ENCODE results near the gene USP7. TPM values are rescaled to one million over a fixed set of nuclear protein-coding genes. Genes with fewer than 3 reads are reported as not detected.

The USP7 gene
- total and polyA plus RNA-seq, 2 donors from 2014 or later = 26.7 to 92.0 TPM

DNA sequence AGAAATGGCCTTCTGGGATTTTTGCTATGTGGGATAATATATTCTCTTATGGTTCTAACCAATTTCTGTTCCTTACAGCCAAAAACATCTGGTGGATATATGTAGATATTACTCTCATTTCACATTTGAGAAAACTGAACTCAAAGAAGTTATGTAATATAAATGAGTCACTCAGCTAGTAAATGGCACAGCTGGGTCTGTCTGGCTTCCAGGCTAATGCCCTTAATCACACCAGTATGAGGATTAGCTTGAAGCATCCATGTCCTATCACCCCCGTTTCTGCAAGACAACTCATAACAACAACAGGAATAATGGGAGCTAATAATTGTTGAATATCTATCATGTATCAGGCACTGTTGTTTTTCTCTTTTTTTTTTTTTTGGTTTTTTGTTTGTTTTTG lies 34.4 kb upstream of the USP7 start:
- no peaks in the 10 kb centered on the region for H3K27me3 ChIP-seq (ENCODE audit: control insufficient read depth, insufficient read depth, low read length)
- H3K9me3 ChIP-seq (ENCODE audit: control insufficient read depth in 2 of 3, insufficient read depth in 1 of 3, low read length in 3 of 3) = no peaks in the 10 kb centered on the region
- H3K4me3 ChIP-seq (ENCODE audit: low read length in 3 of 3) = no peak overlapping the region
- TF ChIP-seq, protein P1, sequence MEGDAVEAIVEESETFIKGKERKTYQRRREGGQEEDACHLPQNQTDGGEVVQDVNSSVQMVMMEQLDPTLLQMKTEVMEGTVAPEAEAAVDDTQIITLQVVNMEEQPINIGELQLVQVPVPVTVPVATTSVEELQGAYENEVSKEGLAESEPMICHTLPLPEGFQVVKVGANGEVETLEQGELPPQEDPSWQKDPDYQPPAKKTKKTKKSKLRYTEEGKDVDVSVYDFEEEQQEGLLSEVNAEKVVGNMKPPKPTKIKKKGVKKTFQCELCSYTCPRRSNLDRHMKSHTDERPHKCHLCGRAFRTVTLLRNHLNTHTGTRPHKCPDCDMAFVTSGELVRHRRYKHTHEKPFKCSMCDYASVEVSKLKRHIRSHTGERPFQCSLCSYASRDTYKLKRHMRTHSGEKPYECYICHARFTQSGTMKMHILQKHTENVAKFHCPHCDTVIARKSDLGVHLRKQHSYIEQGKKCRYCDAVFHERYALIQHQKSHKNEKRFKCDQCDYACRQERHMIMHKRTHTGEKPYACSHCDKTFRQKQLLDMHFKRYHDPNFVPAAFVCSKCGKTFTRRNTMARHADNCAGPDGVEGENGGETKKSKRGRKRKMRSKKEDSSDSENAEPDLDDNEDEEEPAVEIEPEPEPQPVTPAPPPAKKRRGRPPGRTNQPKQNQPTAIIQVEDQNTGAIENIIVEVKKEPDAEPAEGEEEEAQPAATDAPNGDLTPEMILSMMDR (IDR thresholded peaks at IDR 0.05; ENCODE audit: borderline replicate concordance, extremely low read depth, insufficient read depth) = no peak
- FAIRE-seq (no peak), DNase-seq (peak in 1 of 5 donors; percentile 15)
- no peak overlapping the region for H3K27ac ChIP-seq (ENCODE audit: low read depth in 2 of 2, low read length in 2 of 2)
- H3K36me3 ChIP-seq (ENCODE audit: control insufficient read depth in 2 of 3, insufficient read depth in 3 of 3, low read length in 3 of 3) = no peaks in the 10 kb centered on the region
- intact Hi-C loops (cut with DNase I) = no loop called here
- H3K4me1 ChIP-seq (ENCODE audit: control insufficient read depth in 2 of 3, insufficient read depth in 2 of 3, low read depth in 1 of 3, low read length in 3 of 3) = no peaks in the 10 kb centered on the region
- no peak overlapping the region for H3K9ac ChIP-seq (ENCODE audit: low read length in 3 of 3)

DNA sequence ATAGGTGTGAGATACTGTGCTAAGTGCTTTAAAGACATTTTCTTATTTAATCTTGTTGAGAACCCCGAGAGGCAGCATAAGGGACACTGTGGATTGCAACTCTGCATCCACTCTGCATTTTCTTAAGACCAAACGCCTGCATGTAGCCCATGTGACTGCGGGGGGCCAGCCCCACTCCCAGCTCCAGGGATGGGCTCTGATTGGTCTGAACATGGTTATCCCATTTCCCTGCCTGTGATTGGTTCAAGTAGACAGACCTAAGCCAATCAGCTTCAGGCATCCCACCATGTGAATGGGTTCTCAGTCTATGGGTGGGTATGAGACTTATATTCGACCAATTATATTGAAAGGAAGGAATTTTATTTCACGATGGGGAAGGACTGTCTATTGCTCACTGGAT lies 33.2 kb upstream of the USP7 start:
- Histone ChIP-seq H3K9me3 (ENCODE audit: control insufficient read depth in 2 of 3, insufficient read depth in 1 of 3, low read length in 3 of 3) (no peaks in the 10 kb centered on the region), H3K4me1 (ENCODE audit: control insufficient read depth in 2 of 3, insufficient read depth in 2 of 3, low read depth in 1 of 3, low read length in 3 of 3) (no peaks in the 10 kb centered on the region), H3K9ac (ENCODE audit: low read length in 3 of 3) (no peak overlapping the region), H3K27ac (ENCODE audit: low read depth in 2 of 2, low read length in 2 of 2) (no peak overlapping the region), H3K4me3 (ENCODE audit: low read length in 3 of 3) (no peak overlapping the region), H3K36me3 (ENCODE audit: control insufficient read depth in 2 of 3, insufficient read depth in 3 of 3, low read length in 3 of 3) (no peaks in the 10 kb centered on the region), H3K27me3 (ENCODE audit: control insufficient read depth, insufficient read depth, low read length) (no peaks in the 10 kb centered on the region)
- FAIRE-seq (no peak), DNase-seq (peak in 1 of 5 donors; percentile 24)
- TF ChIP-seq, protein P1 (IDR thresholded peaks at IDR 0.05; ENCODE audit: borderline replicate concordance, extremely low read depth, insufficient read depth) = no peak
- intact Hi-C loops (cut with DNase I) = no loop called here

DNA sequence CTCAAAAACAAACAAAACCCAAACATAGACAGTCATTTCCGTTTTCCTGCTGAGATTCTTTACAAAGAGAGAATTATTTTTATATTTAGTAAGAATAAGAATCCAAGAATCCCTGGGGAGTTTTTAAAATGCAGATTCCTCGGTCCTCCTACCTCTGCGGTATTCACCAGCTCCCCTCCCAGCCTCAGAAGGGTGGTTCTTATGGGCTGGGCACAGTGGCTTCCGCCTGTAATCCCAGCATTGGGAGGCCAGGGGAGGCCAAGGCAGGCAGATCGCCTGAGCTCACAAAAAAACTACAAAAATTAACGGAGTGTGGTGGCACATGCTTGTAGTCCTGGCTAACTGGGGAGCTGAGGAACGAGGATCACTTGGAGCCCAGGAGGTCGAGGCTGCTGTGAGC lies 26.7 kb upstream of the USP7 start:
- Histone ChIP-seq H3K27ac (ENCODE audit: low read depth in 2 of 2, low read length in 2 of 2) (no peak overlapping the region), H3K4me3 (ENCODE audit: low read length in 3 of 3) (no peak overlapping the region), H3K9ac (ENCODE audit: low read length in 3 of 3) (no peak overlapping the region), H3K36me3 (ENCODE audit: control insufficient read depth in 2 of 3, insufficient read depth in 3 of 3, low read length in 3 of 3) (no peaks in the 10 kb centered on the region), H3K27me3 (ENCODE audit: control insufficient read depth, insufficient read depth, low read length) (no peaks in the 10 kb centered on the region), H3K9me3 (ENCODE audit: control insufficient read depth in 2 of 3, insufficient read depth in 1 of 3, low read length in 3 of 3) (no peaks in the 10 kb centered on the region), H3K4me1 (ENCODE audit: control insufficient read depth in 2 of 3, insufficient read depth in 2 of 3, low read depth in 1 of 3, low read length in 3 of 3) (no peaks in the 10 kb centered on the region)
- DNase-seq = no peak
- no peak for FAIRE-seq
- intact Hi-C loops (cut with DNase I) = no loop called here
- TF ChIP-seq, protein P1 (IDR thresholded peaks at IDR 0.05; ENCODE audit: borderline replicate concordance, extremely low read depth, insufficient read depth) = no peak
